C4-2B (cell line): ENCODE data around the gene PPP1CB.

Experiments used
- CTCF ChIP-seq: fragments of 450-650 bp; conservative IDR thresholded peaks from 2 replicates; pipeline ENCODE4 v1.5.1; 2017; ENCODE audit warnings: mild to moderate bottlenecking
- ZFX ChIP-seq: fragments of 450-650 bp; IDR thresholded peaks from 2 replicates; pipeline ENCODE4 v1.6.1; 2017

- TF ChIP-seq CTCF (no peak), ZFX (no peak)
Measured at GRCh38 chr2:28702878-28703277, 48.8 kb upstream of the PPP1CB start.
